Fibroblast of gingiva (primary cell): ENCODE results near the gene ZHX3.
"Not testable (repeated sequence)": the region's sequence is repeated elsewhere in the genome, so short reads cannot be mapped to it uniquely, and the experiment has no call there.

ENCODE experiments used
- DNase-seq: peaks from one replicate; pipeline ENCODE4 v3.0.0-alpha.2; 2011; ENCODE audit warnings: low read depth

The ZHX3 gene

DNA sequence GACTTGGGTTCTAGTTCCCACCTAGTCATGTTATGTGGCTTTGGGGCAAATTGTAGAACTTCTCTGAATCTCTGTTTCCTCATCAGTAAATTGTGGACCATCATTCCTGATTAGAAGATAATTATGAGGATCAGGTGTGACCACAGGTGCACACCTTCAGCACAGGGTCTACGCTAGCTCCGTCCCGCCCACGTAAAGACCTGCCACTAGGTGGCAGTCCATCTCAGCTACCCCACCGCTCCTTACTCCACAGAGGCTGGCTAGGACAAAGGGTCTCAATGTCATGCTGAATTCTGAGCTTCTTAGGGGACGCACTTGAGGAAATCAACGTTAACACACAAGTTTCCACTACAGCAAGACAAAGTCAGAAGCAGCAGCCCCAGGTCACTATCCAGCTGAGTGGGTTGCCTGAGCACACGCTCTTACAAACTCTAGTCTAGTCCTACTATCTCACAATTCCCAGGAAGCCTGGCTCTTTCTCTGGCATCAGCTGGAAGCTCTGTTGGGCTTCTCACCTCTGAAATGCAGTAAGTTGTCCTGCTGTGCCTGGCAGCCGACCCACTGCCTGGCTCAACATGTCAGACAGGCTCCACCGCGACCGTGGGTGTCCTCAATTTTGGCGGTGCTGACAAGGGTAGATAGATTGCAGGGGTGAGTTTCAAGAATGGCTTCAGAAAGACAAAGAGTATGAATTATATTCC lies 182.2 kb downstream of the ZHX3 start:
- DNase-seq: no peak

DNA sequence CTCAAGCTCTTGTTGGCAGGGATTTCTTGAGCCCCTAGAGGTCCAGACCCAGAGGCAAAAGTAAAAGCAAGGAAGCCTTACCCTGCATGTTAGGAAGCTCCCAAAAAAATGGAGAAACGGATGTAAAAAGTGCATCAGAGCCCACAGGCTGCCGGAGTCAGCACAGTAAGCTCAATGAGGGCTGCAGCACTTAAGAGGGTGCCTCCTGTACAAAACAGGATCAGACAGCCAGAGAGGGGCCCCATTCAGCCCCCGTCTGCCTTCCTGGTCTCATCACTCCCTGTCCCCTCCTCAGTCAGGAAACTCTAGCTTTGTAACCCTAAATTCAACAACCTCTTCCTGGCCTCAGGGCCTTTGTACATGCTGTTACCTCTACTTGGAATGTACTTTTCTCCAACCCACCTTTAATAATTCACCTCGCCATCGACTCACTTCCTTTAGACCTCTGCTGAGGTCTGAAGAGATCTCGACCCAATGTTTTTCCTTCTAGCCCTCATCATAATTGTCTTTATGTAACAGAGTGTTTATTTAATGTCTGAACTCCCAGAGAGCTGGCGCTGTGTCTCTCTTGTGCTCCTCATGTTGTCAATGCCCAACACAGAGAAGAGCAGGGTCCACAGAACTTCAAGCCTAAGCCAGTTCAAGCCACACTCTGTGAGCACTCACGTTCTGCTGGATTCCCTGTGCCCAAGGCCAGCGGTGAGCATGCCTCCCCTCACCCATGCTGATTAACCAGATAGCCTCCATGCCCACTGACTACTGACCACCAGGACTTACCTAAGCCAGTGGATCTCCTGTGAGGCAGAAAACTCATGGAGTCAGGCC lies 183.0 kb downstream of the ZHX3 start:
- no peak for DNase-seq

DNA sequence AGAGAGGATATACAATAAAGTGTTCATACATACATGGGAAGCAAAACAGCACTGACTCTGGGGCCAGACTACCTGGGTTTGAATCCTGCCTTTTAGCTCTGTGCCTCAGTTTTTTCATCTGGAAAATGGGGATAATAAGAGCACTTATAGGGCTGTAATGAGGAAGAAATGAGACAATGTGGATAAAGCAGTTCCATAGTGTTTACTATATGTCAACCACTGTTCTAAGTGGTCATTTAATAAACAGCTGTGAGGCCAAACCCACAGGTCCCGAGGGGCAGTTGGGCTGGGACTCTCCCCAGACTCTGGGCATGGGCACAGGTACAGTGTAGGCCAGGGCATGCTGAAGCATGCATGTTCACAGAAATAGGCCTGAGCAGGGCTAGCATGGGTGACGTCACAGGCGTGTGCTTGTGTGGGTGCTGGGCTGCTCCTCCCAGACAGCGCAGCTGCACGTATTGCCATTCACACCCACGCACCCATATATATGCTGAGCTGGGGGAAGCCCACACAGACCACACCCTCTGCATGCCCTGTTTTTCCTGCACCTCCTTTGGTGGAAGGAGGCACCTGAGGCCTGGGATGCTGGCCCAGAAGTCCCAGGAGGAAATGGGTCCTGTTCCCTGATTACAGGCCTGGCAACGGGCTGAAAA lies 183.7 kb downstream of the ZHX3 start:
- DNase-seq: no peak

DNA sequence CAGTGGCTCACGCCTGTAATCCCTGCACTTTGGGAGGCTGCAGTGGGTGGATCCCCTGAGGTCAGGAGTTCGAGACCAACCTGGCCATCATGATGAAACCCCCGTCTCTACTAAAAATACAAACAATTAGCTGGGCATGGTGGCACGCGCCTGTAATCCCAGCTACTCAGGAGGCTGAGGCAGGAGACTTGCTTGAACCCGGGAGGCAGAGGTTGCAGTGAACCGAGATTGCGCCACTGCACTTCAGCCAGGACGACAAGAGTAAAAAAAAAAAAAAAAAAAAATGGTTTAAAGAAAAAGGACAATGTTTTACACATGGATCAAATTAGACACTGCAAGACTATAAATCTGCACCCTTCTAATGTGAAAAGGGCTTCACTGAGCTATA lies 185.1 kb downstream of the ZHX3 start:
- DNase-seq: not testable (repeated sequence)

DNA sequence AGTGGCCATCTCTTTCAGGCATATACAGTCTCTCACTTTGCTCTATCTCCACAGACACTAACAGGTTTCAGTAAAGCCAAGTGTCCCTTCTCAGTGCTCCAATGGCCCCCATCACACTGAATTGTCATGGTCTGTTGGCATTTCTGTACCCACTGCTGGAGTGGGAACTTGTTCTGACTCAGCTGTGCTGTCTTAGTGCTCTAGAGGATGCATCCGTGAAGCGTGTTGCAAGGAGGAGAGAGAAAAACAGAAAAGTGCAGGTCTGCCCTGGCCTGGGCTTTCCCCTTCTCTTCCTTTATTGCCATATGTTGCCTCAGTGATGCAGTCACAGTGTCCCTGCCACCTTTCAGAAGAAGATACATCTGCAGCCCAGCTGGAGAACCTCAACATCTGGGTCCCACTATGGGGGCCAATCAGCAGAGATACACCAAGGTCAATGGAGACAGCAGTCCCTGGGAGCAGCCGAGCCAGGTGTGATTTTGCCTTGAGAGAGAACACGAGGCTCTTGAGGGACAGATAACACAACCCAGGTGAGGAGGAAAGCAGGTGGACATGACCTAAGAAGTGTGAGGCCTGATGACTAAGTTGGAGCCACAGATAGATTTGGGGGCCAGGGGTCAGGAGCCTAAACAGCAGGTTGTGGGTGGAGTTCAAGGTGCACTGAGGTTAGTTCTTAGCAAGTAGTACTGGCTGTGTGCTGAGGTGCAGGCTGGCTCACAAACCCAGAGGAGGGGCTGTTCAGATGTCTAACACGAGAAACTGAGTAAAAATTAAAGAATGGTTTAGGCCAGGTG lies 185.7 kb downstream of the ZHX3 start:
- no peak for DNase-seq
